Immature natural killer cell (primary cell): Measurements from ENCODE around the gene ATP1A1. TPM values are rescaled to one million over a fixed set of nuclear protein-coding genes. Genes with fewer than 3 reads are reported as not detected.

Source experiments
- DNase-seq, 3 donors: peaks; one replicate each; pipeline ENCODE4 v3.0.0; 2022; ENCODE audit warnings: mixed read lengths in 1 of 3
- H3K27ac Mint-ChIP-seq, 6 donors: one replicate each; pipeline ENCODE4 v1.8.0; 2020; ENCODE audit warnings: mixed read lengths in 6 of 6, mild to moderate bottlenecking in 5 of 6, inconsistent platforms in 4 of 6, moderate library complexity in 3 of 6
- H3K27me3 Mint-ChIP-seq, 3 donors: one replicate each; pipeline ENCODE4 v1.8.0; 2020 to 2021; ENCODE audit warnings: low read depth in 3 of 3, mild to moderate bottlenecking in 3 of 3, mixed read lengths in 3 of 3, moderate library complexity in 3 of 3, inconsistent platforms in 1 of 3
- H3K36me3 Mint-ChIP-seq, 3 donors: one replicate each; pipeline ENCODE4 v1.8.0; 2020; ENCODE audit warnings: mixed read lengths in 3 of 3, inconsistent platforms in 2 of 3, mild to moderate bottlenecking in 2 of 3
- H3K4me1 Mint-ChIP-seq, 2 donors: one replicate each; pipeline ENCODE4 v1.8.0; 2020; ENCODE audit warnings: inconsistent platforms in 2 of 2, mild to moderate bottlenecking in 2 of 2, mixed read lengths in 2 of 2, moderate library complexity in 1 of 2
- H3K4me3 Mint-ChIP-seq, 5 donors: one replicate each; pipeline ENCODE4 v1.8.0; 2020; ENCODE audit warnings: mild to moderate bottlenecking in 5 of 5, mixed read lengths in 5 of 5, inconsistent platforms in 3 of 5, moderate library complexity in 3 of 5
- H3K9me3 Mint-ChIP-seq, 6 donors: one replicate each; pipeline ENCODE4 v1.8.0; 2020; ENCODE audit warnings: mild to moderate bottlenecking in 6 of 6, mixed read lengths in 6 of 6, inconsistent platforms in 4 of 6, moderate library complexity in 3 of 6
- polyA plus RNA-seq, 3 donors: library from polyadenylated mRNA; unstranded; fragments of 300-500 nt; fragmentation: Illumina TruSeq; gene quantifications; one replicate each; pipeline ENCODE4 v1.2.3, GENCODE V29; 2021

ATP1A1 gene
- polyA plus RNA-seq, 3 donors from 2014 or later, result 21.5 to 38.7 (median 24.2) TPM

DNA sequence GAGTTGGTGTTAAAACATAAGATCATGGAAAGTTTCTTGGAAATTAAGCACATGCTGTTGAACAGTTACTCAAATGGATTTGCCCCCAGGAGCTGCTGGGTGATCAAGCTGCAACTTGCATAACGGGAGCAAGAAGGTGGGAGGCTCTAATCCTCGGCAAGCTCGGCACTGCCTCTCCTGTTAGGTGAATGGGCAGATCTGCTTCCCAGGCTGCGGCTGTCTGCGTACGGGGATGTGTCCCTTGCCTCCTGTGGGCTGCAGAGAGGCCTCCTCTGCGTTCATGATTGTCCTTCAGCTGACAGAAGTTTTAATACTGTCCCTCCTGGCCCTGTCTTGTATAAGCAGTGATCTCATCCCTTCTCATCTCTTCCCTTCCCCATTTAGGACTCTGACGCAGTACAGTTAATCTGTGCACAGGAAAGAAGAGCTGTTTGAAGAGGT lies 36.7 kb downstream of the ATP1A1 start:
- peak overlapping the region in 1 of 6 donors; percentile 64 for H3K27ac Mint-ChIP-seq
- no peaks in the 10 kb centered on the region for H3K4me1 Mint-ChIP-seq
- H3K36me3 Mint-ChIP-seq, result peaks cover 12 to 19% (median 18%) of the 10 kb centered on the region in 3 donors
- H3K9me3 Mint-ChIP-seq, result no peaks in the 10 kb centered on the region
- no peak overlapping the region for H3K4me3 Mint-ChIP-seq
- H3K27me3 Mint-ChIP-seq, result peaks cover 0 to 3% (median 3%) of the 10 kb centered on the region in 3 donors
- DNase-seq, result no peak

DNA sequence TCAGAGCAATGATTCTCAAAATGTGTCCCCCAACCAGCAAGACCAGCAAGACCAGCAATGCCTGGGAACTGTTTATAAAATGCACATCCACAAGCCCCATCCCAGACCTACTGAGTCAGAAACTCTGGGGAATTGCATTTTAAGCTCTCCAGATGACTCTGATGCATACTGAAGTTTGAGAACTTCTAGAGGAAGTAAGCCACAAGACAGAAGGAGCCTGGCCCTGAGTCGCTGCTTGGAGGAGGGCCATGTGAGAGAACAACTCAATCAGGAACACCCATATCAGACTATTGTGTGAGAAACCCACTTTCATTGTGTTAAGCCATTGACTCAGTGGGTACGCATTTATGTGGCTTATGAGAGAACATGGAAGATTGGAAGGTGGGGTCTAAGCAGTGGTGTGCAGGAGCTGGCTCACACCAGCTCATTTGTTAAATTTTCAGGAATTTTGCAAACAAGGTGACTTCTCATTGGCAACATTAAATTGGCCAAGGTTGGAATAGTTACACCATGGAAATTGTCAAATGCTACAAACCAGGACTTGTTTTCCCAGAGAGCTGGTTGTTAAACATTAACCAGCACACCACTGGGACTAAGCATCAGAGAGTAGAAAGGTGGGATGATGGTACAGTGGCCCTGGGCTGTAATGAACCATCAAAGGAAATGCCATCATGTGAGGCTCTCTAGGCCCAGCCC lies 38.9 kb downstream of the ATP1A1 start:
- peak overlapping the region in 1 of 6 donors; percentile 21 for H3K27ac Mint-ChIP-seq
- H3K4me3 Mint-ChIP-seq, result no peak overlapping the region
- peaks cover 6 to 9% of the 10 kb centered on the region in 2 donors for H3K4me1 Mint-ChIP-seq
- H3K9me3 Mint-ChIP-seq, result no peaks in the 10 kb centered on the region
- no peak for DNase-seq
- peaks cover 0 to 3% (median 0%) of the 10 kb centered on the region in 3 donors for H3K27me3 Mint-ChIP-seq
- peaks cover 1 to 5% (median 1%) of the 10 kb centered on the region in 3 donors for H3K36me3 Mint-ChIP-seq

DNA sequence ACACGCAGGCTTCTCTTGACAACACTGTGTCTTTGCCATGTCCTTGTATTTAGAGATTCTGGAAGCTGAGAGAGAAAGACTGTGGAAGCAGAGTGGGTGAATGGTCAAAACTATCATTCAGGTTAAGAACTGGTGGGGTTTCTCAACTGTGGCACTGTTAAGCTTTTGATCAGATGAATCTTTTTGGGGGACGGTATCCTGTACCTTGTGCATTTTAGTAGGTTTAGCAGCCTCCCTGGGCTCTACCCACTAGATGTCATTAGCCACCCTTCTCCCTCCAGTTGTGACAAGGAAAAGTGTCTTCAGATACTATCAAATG lies 39.4 kb downstream of the ATP1A1 start:
- no peak for DNase-seq
- peaks cover 9 to 14% of the 10 kb centered on the region in 2 donors for H3K4me1 Mint-ChIP-seq

DNA sequence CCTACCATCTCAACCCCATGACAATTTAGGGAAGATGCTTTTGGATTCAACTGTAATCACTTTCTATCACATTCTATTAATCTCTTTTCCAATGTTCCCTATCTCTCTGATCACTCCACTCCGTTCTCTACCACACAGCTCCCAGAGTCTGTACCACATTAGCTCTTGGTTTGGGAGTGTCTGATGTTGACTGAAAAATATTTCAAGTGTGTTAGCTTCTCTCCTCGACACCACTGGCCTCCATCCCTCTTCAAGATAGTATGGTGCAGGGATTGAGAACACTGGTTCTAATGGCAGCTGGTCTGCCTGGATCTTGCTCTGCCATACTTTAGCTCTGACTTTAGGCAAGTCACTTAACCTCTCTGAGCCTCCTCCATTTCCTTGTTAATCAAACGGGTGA lies 39.9 kb downstream of the ATP1A1 start:
- H3K4me1 Mint-ChIP-seq, result peaks cover 13 to 18% of the 10 kb centered on the region in 2 donors
- no peak overlapping the region for H3K4me3 Mint-ChIP-seq
- H3K27ac Mint-ChIP-seq, result peak overlapping the region in 1 of 6 donors; percentile 41
- no peak for DNase-seq
- peaks cover 0 to 4% (median 0%) of the 10 kb centered on the region in 3 donors for H3K27me3 Mint-ChIP-seq
- peaks cover 0 to 4% (median 0%) of the 10 kb centered on the region in 3 donors for H3K36me3 Mint-ChIP-seq
- no peaks in the 10 kb centered on the region for H3K9me3 Mint-ChIP-seq

More for the DNA sequence above, 39.4 kb downstream of the ATP1A1 start:
- Mint-ChIP-seq H3K9me3 (no peaks in the 10 kb centered on the region), H3K27me3 (peaks cover 0 to 3% (median 0%) of the 10 kb centered on the region in 3 donors), H3K27ac (no peak overlapping the region), H3K36me3 (peaks cover 0 to 4% (median 0%) of the 10 kb centered on the region in 3 donors), H3K4me3 (no peak overlapping the region)

DNA sequence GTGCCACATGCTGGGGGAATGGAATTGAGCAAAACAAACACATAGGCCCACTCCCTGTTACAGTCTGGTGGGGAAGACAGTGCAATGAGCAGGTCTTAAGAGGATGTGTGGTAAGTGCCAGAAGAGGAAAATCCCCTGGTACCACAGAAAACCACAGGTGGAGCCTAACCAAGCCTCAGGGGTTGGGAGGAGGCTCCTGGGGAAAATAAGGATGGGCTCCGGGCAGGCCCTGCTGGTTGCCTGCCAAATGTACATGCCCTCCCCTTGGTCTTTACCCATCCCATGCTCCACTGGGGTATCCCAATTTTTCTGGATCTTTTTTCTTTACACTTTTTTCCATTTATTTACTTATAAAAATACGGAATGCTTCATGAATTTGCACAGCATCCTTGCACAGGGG lies 40.4 kb downstream of the ATP1A1 start:
- peaks cover 18 to 23% of the 10 kb centered on the region in 2 donors for H3K4me1 Mint-ChIP-seq
- peaks cover 0 to 9% (median 2%) of the 10 kb centered on the region in 3 donors for H3K27me3 Mint-ChIP-seq
- H3K36me3 Mint-ChIP-seq, result peaks cover 0 to 4% (median 0%) of the 10 kb centered on the region in 3 donors
- H3K4me3 Mint-ChIP-seq, result no peak overlapping the region
- no peak for DNase-seq
- peak overlapping the region in 1 of 6 donors; percentile 41 for H3K27ac Mint-ChIP-seq
- no peaks in the 10 kb centered on the region for H3K9me3 Mint-ChIP-seq

DNA sequence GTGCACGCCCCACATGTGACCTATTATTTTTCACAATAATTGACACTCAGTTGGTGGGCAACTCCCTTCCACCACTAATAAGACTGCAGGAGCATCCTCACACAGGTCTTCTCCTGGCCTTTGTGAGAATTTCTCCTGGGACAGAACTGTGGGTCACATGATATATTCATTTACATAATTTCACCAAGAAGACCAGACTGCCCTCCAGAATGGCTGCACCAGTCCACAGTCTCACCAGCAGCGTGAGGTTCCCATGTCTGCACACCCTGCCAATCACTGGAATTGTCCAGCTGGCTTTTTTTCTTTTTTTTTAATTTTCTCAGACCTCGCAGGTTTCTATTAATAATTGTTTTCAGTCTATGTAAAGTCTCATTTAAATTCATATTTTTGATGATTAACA lies 41.3 kb downstream of the ATP1A1 start:
- Mint-ChIP-seq H3K27me3 (peaks cover 0 to 18% (median 6%) of the 10 kb centered on the region in 3 donors), H3K4me1 (peaks cover 25 to 33% of the 10 kb centered on the region in 2 donors), H3K27ac (no peak overlapping the region), H3K9me3 (no peaks in the 10 kb centered on the region), H3K36me3 (peaks cover 0 to 4% (median 0%) of the 10 kb centered on the region in 3 donors), H3K4me3 (no peak overlapping the region)
- DNase-seq, result no peak

DNA sequence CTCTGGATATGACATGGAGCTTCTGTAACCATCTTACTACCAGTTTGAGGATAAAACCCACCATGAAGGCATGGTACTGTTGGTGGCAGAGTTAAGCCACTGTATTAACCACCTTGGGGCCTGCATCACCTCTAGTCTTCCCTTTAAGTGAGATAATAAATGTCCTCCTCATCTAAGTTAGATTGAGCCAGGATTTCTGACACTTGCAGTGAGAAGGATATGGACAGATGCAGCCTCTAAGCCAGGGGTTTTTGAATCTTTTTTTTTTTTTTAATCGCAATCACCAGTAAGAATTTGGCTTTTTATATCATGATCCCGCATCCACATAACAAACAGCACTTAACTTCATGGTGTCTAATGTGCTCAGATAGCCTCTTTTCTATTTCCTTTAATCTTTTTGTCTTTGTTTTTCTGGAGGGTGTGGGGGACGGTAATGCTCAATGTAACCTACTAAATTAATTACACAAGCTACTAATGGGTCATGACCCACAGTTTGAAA lies 42.2 kb downstream of the ATP1A1 start:
- H3K4me3 Mint-ChIP-seq, result no peak overlapping the region
- peaks cover 0 to 4% (median 0%) of the 10 kb centered on the region in 3 donors for H3K36me3 Mint-ChIP-seq
- peaks cover 0 to 19% (median 9%) of the 10 kb centered on the region in 3 donors for H3K27me3 Mint-ChIP-seq
- no peak for DNase-seq
- H3K9me3 Mint-ChIP-seq, result no peaks in the 10 kb centered on the region
- H3K4me1 Mint-ChIP-seq, result peaks cover 26 to 33% of the 10 kb centered on the region in 2 donors
- peak overlapping the region in 1 of 6 donors; percentile 23 for H3K27ac Mint-ChIP-seq

DNA sequence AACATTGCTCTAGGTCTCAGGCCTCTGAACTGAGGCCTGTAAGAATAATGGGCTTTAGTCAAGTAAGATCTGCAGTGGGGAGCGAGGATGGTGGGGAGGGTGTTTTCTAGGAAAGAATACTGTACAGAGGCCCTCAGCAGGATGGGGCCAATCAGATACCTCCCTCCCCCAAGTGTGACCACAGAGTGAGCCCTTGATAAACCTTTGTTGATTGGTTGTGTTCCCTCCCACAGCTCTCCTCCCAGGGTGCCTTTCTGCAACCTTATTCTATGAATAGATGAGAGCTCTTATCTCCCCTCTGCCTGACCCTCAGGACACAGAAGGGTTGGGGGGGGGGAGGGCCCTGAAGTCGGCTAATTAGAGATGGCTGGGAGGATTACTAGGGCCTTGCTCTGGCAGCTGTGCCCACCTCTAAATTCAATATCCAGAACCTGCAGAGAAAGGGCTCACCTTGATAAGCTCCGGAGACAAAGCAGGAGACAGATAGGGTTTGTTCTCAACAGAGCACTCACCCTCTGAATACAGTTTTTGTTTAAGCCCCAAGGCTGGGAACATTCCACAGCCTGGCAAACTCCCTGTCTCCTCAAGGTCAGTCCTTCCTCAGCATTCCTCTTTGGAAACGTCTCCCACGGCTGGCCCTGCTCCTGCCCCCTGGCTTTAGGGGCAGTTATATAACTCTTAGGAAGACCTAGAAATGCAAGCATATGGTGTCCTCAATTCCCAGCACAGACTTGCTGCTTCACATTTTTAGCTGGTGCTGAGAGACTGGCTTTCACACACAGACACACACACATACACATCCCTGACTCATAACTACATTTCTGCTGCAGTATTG lies 42.9 kb downstream of the ATP1A1 start:
- peaks cover 0 to 4% (median 0%) of the 10 kb centered on the region in 3 donors for H3K36me3 Mint-ChIP-seq
- no peaks in the 10 kb centered on the region for H3K9me3 Mint-ChIP-seq
- peak overlapping the region in 5 of 6 donors; percentile 30 to 66 (median 37) for H3K27ac Mint-ChIP-seq
- DNase-seq, result no peak
- peaks cover 0 to 18% (median 9%) of the 10 kb centered on the region in 3 donors for H3K27me3 Mint-ChIP-seq
- peaks cover 26 to 33% of the 10 kb centered on the region in 2 donors for H3K4me1 Mint-ChIP-seq
- peak overlapping the region in 1 of 5 donors; percentile 52 for H3K4me3 Mint-ChIP-seq

DNA sequence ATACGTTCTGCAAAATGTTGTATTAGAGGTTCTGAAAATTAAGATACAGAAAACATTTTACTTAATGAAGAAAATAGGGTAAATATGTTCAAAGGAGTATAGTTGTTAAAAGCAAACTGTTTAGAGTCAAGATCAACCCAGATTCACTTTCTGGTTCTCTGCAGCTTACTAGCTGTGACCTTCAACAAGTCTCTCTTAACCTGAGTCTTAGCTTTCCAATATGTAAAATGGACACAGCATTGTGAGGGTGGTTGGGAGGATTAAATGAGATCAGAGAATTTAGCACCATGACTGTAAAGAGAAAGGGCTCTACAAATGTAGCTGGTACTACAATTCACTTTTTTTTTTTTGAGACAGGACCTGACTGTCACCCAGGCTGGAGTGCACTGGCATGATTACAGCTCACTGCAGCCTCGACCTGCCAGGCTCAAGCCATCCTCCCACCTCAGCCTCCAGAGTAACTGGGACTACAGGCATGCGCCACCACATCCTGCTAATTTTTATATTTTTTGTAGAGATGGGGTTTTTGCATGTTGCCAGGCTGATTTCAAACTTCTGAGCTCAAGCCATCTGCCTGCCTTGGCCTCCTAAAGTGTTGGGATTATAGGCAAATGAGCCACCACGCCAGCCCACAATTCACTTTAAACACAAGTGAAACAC lies 43.9 kb downstream of the ATP1A1 start:
- Mint-ChIP-seq H3K27ac (peak overlapping the region; percentile 83 to 93 (median 89)), H3K36me3 (peaks cover 0 to 1% (median 0%) of the 10 kb centered on the region in 3 donors), H3K9me3 (no peaks in the 10 kb centered on the region), H3K4me3 (peak overlapping the region; percentile 83 to 93 (median 91)), H3K4me1 (peaks cover 26 to 33% of the 10 kb centered on the region in 2 donors), H3K27me3 (peaks cover 0 to 18% (median 9%) of the 10 kb centered on the region in 3 donors)
- no peak for DNase-seq

DNA sequence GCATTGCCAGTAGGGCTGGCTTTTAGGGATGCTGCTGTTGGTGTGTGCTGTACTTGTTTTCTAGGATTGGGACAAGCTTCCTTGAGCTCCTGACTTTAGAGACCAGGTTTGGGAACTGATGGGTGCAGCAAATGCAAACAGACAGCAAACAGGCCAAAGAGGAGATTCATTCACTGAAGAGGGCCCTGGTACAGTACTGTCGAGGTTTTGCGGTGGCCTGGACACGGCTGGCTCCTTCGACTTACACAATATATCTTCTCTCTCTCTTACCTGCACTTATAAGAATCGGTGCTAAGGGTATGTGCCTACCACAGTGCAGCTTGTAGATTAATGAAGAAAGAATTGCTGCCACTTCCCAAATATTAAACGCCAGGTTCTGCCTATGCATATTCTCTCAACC lies 44.6 kb downstream of the ATP1A1 start:
- H3K4me3 Mint-ChIP-seq, result peak overlapping the region; percentile 83 to 93 (median 91)
- no peaks in the 10 kb centered on the region for H3K9me3 Mint-ChIP-seq
- DNase-seq, result no peak
- peaks cover 26 to 33% of the 10 kb centered on the region in 2 donors for H3K4me1 Mint-ChIP-seq
- H3K36me3 Mint-ChIP-seq, result no peaks in the 10 kb centered on the region
- peak overlapping the region; percentile 83 to 93 (median 89) for H3K27ac Mint-ChIP-seq
- peaks cover 0 to 18% (median 9%) of the 10 kb centered on the region in 3 donors for H3K27me3 Mint-ChIP-seq

DNA sequence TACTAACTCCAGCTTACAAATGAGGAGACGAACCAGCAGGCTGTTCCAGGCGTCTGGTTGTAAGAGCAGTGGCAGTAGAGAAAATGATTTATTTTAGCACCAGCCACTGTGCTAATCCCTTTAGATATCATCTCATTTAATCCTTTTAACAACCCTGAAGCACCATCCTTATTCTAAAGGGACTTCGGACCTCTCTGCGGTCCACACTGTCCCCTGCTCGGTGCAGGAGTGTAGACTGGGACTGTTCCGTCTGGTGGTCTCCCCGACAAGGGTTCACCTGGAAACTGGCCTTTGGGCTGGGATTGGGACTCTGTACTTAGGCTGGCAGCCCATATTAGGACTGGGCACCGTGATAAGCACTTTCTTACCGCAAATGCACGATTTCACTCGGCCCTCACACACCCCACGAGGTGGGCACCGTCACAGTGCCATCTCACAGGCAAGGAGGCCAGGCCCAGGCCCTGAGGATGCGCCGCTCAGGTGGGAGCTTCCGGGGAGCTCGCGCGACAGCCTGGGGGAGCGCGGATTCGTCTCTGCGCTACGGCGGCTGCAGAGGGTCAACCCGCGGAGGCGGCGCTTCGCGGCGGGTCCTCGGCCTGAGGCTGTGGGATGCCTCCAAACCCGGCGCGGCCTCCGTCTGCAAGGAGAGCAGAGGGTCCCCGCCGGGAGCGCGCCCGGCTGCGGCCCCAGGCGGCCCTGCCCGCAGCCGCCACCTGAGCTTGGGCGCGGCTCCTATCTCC lies 45.2 kb downstream of the ATP1A1 start:
- Mint-ChIP-seq H3K4me1 (peaks cover 26 to 33% of the 10 kb centered on the region in 2 donors), H3K4me3 (peak overlapping the region; percentile 83 to 93 (median 91)), H3K27me3 (peaks cover 0 to 18% (median 9%) of the 10 kb centered on the region in 3 donors), H3K9me3 (no peaks in the 10 kb centered on the region), H3K27ac (peak overlapping the region; percentile 83 to 94 (median 89)), H3K36me3 (no peaks in the 10 kb centered on the region)
- peak; percentile 85 to 87 (median 86) for DNase-seq

DNA sequence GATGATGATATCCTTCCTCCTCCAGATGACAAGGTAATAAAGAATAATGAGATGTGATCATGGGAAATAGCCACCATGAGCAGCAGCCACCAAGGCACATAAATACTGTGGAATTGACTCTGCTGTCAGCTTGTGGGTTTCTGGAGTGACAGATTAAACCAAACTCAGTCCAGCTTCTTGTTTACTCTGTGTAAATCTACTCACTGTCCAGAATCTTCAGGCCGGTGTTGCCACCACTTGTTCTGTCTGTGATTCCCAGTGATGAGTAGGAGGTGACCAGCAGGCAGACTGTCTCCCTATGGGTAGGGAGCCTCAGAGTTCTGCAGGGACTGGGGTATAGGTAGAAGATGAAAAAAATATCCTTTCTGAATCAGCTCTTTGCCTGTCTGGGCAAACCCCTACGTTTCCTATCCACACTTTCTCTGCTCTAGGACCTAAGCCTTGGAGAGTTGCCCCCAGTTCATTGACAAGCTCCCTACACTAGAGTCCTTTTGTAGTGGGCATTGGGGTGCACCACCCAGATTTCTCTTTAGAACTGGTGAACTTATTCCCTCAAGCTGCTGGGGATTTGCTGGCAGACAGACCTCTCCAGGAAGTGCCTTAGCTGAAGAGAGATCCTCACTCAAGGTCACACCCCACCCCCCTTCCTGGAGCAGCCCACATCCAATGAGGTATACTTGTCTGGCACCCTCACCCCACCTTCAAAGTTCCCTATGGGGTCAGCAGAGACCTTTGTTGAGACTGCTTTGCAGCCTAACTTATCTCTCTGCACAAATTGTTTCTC lies 47.6 kb downstream of the ATP1A1 start:
- peaks cover 26 to 33% of the 10 kb centered on the region in 2 donors for H3K4me1 Mint-ChIP-seq
- no peaks in the 10 kb centered on the region for H3K9me3 Mint-ChIP-seq
- no peaks in the 10 kb centered on the region for H3K36me3 Mint-ChIP-seq
- H3K27ac Mint-ChIP-seq, result no peak overlapping the region
- peak overlapping the region in 1 of 5 donors; percentile 46 for H3K4me3 Mint-ChIP-seq
- DNase-seq, result no peak
- H3K27me3 Mint-ChIP-seq, result peaks cover 0 to 19% (median 13%) of the 10 kb centered on the region in 3 donors
